Fibroblast of lung (primary cell): ENCODE data around the gene IL12A. TPM values are rescaled to one million over a fixed set of nuclear protein-coding genes. Genes with fewer than 3 reads are reported as not detected.

ENCODE experiments used
- DNase-seq, 2 donors: peaks; one replicate each; pipeline versions ENCODE4 v3.0.0 to v3.0.0-alpha.2; 2010; ENCODE audit warnings: low read depth in 2 of 2
- H2AFZ ChIP-seq: 2 replicates; pipeline ENCODE4 v1.5.1; 2012; ENCODE audit warnings: low read length, control low read depth, inconsistent platforms
- H3K27ac ChIP-seq: 2 replicates; pipeline ENCODE4 v1.5.1; 2011; ENCODE audit warnings: low read length, control low read depth; ENCODE audit not compliant: insufficient read depth
- H3K27me3 ChIP-seq: 2 replicates; pipeline ENCODE4 v1.5.1; 2011; ENCODE audit warnings: mild to moderate bottlenecking, low read length; ENCODE audit not compliant: control insufficient read depth, insufficient read depth
- H3K36me3 ChIP-seq: 2 replicates; pipeline ENCODE4 v1.5.1; 2011; ENCODE audit warnings: low read length; ENCODE audit not compliant: control insufficient read depth, insufficient read depth
- H3K4me1 ChIP-seq: 2 replicates; pipeline ENCODE4 v1.5.1; 2011; ENCODE audit warnings: low read length; ENCODE audit not compliant: control insufficient read depth, insufficient read depth; ENCODE audit errors: extremely low read depth
- H3K4me2 ChIP-seq: 2 replicates; pipeline ENCODE4 v1.5.1; 2011; ENCODE audit warnings: low read length, control low read depth; ENCODE audit not compliant: insufficient read depth; ENCODE audit errors: extremely low read depth
- H3K4me3 ChIP-seq, 4 experiments: fragments of 200-600 bp in 1 of 4; sonication (generic) in 1 of 4; replicated peaks in 1 of 4; 2 replicates each; pipeline ENCODE4 v1.5.1; 2011 to 2016; ENCODE audit warnings: low read length in 4 of 4, low read depth in 3 of 4, mild to moderate bottlenecking in 3 of 4, control low read depth in 2 of 4, inconsistent platforms in 1 of 4, mixed read lengths in 1 of 4; ENCODE audit not compliant: insufficient read depth in 1 of 4; ENCODE audit errors: control extremely low read depth in 1 of 4
- H3K79me2 ChIP-seq: 2 replicates; pipeline ENCODE4 v1.5.1; 2012; ENCODE audit warnings: mild to moderate bottlenecking, low read length, inconsistent platforms; ENCODE audit not compliant: control insufficient read depth, insufficient read depth
- H3K9ac ChIP-seq: 2 replicates; pipeline ENCODE4 v1.5.1; 2011; ENCODE audit warnings: mild to moderate bottlenecking, low read length, control low read depth; ENCODE audit not compliant: insufficient read depth
- H3K9me3 ChIP-seq: 2 replicates; pipeline ENCODE4 v1.5.1; 2012; ENCODE audit warnings: low read depth, low read length; ENCODE audit not compliant: control insufficient read depth, insufficient read depth
- H4K20me1 ChIP-seq: 2 replicates; pipeline ENCODE4 v1.5.1; 2011; ENCODE audit warnings: low read length; ENCODE audit not compliant: control insufficient read depth, insufficient read depth; ENCODE audit errors: extremely low read depth
- EZH2 ChIP-seq: IDR thresholded peaks from 2 replicates; pipeline ENCODE4 v1.5.1; 2012; ENCODE audit warnings: low read length, control low read depth, mild to moderate bottlenecking; ENCODE audit errors: missing control alignments
- polyA plus RNA-seq, 2 donors: library from polyadenylated mRNA; depleted of rRNA in 1 of 2; stranded (reverse) in 1 of 2; unstranded in 1 of 2; fragments of >200 nt; gene quantifications; 2 replicates each; pipeline ENCODE4 v1.2.1, GENCODE V29; 2011 to 2012; ENCODE audit warnings: missing spikeins in 1 of 2
- total RNA-seq: library from RNA; depleted of rRNA; stranded (reverse); fragments of >200 nt; gene quantifications from 2 replicates; pipeline ENCODE4 v1.2.1, GENCODE V29; 2014
- TF ChIP-seq, protein P1 (sequence below), 2 donors: IDR thresholded peaks in 1 of 2; conservative IDR thresholded peaks in 1 of 2; 1 replicate in 1 of 2; 2 replicates in 1 of 2; pipeline ENCODE4 v1.5.1; 2011 to 2012; ENCODE audit warnings: low read length in 2 of 2, control low read depth in 1 of 2, inconsistent platforms in 1 of 2, low read depth in 1 of 2, mild to moderate bottlenecking in 1 of 2

The IL12A gene
- total and polyA plus RNA-seq, 2 donors (not counting 1 experiment from before 2014, with no cell fraction given): 5.5 to 72.5 TPM

DNA sequence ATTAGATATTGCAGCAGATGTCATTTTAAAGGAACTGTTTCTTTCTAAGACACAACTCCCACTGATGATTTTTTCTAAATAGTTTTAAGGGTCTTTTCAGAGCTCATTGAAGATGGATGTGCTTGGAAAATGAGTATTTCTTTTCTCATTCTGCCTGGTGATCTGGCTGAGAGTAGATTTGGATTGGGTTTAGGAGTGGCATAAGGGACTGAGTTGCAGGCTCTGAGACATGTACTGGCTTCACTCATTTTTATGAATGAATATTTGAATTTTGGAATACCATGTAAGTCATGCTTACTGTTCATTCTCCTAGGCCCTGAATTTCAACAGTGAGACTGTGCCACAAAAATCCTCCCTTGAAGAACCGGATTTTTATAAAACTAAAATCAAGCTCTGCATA, 6.5 kb downstream of the IL12A start:
- no peak overlapping the region for H2AFZ ChIP-seq
- no peak overlapping the region for H3K4me2 ChIP-seq
- H3K79me2 ChIP-seq: peaks cover under 1% of the 10 kb centered on the region
- H3K36me3 ChIP-seq: peaks cover 1% of the 10 kb centered on the region
- no peaks in the 10 kb centered on the region for H4K20me1 ChIP-seq
- H3K27ac ChIP-seq: no peak overlapping the region
- no peak for TF ChIP-seq EZH2
- TF ChIP-seq, protein P1, sequence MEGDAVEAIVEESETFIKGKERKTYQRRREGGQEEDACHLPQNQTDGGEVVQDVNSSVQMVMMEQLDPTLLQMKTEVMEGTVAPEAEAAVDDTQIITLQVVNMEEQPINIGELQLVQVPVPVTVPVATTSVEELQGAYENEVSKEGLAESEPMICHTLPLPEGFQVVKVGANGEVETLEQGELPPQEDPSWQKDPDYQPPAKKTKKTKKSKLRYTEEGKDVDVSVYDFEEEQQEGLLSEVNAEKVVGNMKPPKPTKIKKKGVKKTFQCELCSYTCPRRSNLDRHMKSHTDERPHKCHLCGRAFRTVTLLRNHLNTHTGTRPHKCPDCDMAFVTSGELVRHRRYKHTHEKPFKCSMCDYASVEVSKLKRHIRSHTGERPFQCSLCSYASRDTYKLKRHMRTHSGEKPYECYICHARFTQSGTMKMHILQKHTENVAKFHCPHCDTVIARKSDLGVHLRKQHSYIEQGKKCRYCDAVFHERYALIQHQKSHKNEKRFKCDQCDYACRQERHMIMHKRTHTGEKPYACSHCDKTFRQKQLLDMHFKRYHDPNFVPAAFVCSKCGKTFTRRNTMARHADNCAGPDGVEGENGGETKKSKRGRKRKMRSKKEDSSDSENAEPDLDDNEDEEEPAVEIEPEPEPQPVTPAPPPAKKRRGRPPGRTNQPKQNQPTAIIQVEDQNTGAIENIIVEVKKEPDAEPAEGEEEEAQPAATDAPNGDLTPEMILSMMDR (conservative IDR thresholded peaks at IDR 0.05 in 1 of 2, IDR thresholded peaks at IDR 0.05 in 1 of 2; ENCODE audit: low read depth in 1 of 2, low read length in 2 of 2): no peak
- DNase-seq: no peak
- H3K27me3 ChIP-seq: no peaks in the 10 kb centered on the region
- no peak overlapping the region for H3K4me3 ChIP-seq
- no peaks in the 10 kb centered on the region for H3K9me3 ChIP-seq
- H3K9ac ChIP-seq: no peak overlapping the region
- peaks cover 7% of the 10 kb centered on the region for H3K4me1 ChIP-seq

DNA sequence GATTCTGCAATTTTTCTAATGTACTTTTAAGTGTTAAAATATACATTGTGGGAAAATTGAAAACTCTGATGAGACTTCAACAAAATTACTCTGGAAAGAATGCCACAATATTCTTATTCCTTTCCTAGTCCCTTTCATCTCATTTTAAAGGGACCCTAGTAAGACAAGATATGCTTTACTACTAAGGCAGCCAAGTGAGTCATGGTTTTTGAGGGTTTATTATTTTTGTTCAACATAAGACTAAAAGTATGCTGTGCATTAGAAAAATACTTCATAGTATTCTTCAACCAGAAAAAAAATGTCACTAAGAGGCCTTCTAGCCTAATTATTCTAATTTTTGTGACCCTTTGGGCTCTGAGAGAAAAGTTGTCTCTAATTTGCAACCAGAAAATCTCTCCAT, 7.4 kb downstream of the IL12A start:
- peaks cover 3% of the 10 kb centered on the region for H3K4me1 ChIP-seq
- H3K4me2 ChIP-seq: no peak overlapping the region
- peaks cover 1% of the 10 kb centered on the region for H3K36me3 ChIP-seq
- H4K20me1 ChIP-seq: no peaks in the 10 kb centered on the region
- no peak overlapping the region for H2AFZ ChIP-seq
- no peak overlapping the region for H3K27ac ChIP-seq
- H3K27me3 ChIP-seq: no peaks in the 10 kb centered on the region
- no peaks in the 10 kb centered on the region for H3K79me2 ChIP-seq
- no peaks in the 10 kb centered on the region for H3K9me3 ChIP-seq
- no peak overlapping the region for H3K4me3 ChIP-seq
- TF ChIP-seq, protein P1 (conservative IDR thresholded peaks at IDR 0.05 in 1 of 2, IDR thresholded peaks at IDR 0.05 in 1 of 2; ENCODE audit: low read depth in 1 of 2, low read length in 2 of 2): no peak
- TF ChIP-seq EZH2: no peak
- no peak overlapping the region for H3K9ac ChIP-seq
- peak; percentile 42 to 51 for DNase-seq

DNA sequence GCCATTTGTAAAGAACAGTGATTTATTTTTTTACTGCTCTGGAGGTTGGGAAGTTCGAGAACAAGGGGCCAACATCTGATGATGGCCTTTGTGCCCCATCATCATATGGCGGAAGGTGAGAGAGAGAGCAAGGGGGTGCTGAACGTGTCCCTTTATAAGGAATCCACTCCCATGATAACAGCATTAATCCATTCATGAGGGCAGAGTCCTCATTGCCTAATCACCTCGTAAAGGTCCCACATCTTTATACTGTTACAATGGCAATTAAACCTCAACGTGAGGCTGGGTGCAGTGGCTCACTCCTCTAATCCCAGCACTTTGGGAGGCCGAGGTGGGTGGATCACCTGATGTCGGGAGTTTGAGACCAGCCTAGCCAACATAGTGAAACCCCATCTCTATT, 8.3 kb downstream of the IL12A start:
- H4K20me1 ChIP-seq: no peaks in the 10 kb centered on the region
- H3K36me3 ChIP-seq: peaks cover 1% of the 10 kb centered on the region
- H3K4me3 ChIP-seq: no peak overlapping the region
- no peak for DNase-seq
- H2AFZ ChIP-seq: no peak overlapping the region
- no peak for TF ChIP-seq EZH2
- TF ChIP-seq, protein P1 (conservative IDR thresholded peaks at IDR 0.05 in 1 of 2, IDR thresholded peaks at IDR 0.05 in 1 of 2; ENCODE audit: low read depth in 1 of 2, low read length in 2 of 2): no peak
- H3K27ac ChIP-seq: no peak overlapping the region
- no peak overlapping the region for H3K4me2 ChIP-seq
- no peaks in the 10 kb centered on the region for H3K79me2 ChIP-seq
- no peak overlapping the region for H3K9ac ChIP-seq
- H3K9me3 ChIP-seq: no peaks in the 10 kb centered on the region
- H3K27me3 ChIP-seq: no peaks in the 10 kb centered on the region
- H3K4me1 ChIP-seq: peaks cover 3% of the 10 kb centered on the region
